Nephron progenitor cell (in vitro differentiated cells): ENCODE measurements around the gene SCAF8.
A peak's percentile ranks its signal among the peaks of the same experiment; 100 is the strongest.

Experiments used
- DNase-seq: peaks from one replicate; pipeline ENCODE4 v3.0.0; 2021
- H3K27ac Mint-ChIP-seq: 2 replicates; pipeline ENCODE4 v1.8.0; 2021; ENCODE audit warnings: mild to moderate bottlenecking, moderate library complexity, mixed read lengths
- H3K27me3 Mint-ChIP-seq: 2 replicates; pipeline ENCODE4 v1.8.0; 2021; ENCODE audit warnings: mild to moderate bottlenecking, low read depth, mixed read lengths; ENCODE audit not compliant: poor library complexity
- H3K36me3 Mint-ChIP-seq: 2 replicates; pipeline ENCODE4 v1.8.0; 2021; ENCODE audit warnings: low read depth, mixed read lengths
- H3K4me1 Mint-ChIP-seq: 2 replicates; pipeline ENCODE4 v1.8.0; 2021; ENCODE audit warnings: mixed read lengths
- H3K4me3 Mint-ChIP-seq: 2 replicates; pipeline ENCODE4 v1.8.0; 2021; ENCODE audit warnings: mild to moderate bottlenecking, moderate library complexity, mixed read lengths
- H3K9me3 Mint-ChIP-seq: 2 replicates; pipeline ENCODE4 v1.8.0; 2021; ENCODE audit warnings: mild to moderate bottlenecking, moderate library complexity, mixed read lengths
- TF ChIP-seq, protein P1 (sequence below): fragments of 200-600 bp; sonication (generic); IDR thresholded peaks from 2 replicates; pipeline ENCODE4 v1.5.0; 2021; ENCODE audit warnings: antibody characterized with exemption

The SCAF8 gene

DNA sequence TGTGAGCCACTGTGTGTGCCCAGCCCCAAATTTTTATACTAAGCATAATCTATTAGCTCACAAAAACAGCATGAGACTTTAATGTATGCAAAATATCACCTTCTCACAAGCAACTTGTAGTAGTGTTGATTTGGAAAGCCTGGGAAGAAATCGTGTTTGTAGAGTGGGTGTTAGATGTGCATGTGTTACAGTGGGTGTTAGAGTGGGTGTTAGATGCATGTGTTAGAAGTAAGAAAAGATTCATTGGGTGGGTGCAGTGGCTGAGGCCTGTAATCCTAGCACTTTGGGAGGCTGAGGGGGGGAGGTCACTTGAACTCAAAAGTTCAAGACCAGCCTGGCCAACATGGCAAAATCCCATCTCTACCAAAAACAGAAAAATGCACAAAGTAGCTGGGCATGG, 6.3 kb upstream of the SCAF8 start:
- peaks cover 3% of the 10 kb centered on the region for H3K27me3 Mint-ChIP-seq
- peaks cover 5% of the 10 kb centered on the region for H3K4me1 Mint-ChIP-seq
- H3K4me3 Mint-ChIP-seq, result no peak overlapping the region
- H3K9me3 Mint-ChIP-seq, result peaks cover 8% of the 10 kb centered on the region
- H3K27ac Mint-ChIP-seq, result no peak overlapping the region
- no peaks in the 10 kb centered on the region for H3K36me3 Mint-ChIP-seq
- no peak for DNase-seq
- TF ChIP-seq, protein P1, sequence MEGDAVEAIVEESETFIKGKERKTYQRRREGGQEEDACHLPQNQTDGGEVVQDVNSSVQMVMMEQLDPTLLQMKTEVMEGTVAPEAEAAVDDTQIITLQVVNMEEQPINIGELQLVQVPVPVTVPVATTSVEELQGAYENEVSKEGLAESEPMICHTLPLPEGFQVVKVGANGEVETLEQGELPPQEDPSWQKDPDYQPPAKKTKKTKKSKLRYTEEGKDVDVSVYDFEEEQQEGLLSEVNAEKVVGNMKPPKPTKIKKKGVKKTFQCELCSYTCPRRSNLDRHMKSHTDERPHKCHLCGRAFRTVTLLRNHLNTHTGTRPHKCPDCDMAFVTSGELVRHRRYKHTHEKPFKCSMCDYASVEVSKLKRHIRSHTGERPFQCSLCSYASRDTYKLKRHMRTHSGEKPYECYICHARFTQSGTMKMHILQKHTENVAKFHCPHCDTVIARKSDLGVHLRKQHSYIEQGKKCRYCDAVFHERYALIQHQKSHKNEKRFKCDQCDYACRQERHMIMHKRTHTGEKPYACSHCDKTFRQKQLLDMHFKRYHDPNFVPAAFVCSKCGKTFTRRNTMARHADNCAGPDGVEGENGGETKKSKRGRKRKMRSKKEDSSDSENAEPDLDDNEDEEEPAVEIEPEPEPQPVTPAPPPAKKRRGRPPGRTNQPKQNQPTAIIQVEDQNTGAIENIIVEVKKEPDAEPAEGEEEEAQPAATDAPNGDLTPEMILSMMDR, result no peak

DNA sequence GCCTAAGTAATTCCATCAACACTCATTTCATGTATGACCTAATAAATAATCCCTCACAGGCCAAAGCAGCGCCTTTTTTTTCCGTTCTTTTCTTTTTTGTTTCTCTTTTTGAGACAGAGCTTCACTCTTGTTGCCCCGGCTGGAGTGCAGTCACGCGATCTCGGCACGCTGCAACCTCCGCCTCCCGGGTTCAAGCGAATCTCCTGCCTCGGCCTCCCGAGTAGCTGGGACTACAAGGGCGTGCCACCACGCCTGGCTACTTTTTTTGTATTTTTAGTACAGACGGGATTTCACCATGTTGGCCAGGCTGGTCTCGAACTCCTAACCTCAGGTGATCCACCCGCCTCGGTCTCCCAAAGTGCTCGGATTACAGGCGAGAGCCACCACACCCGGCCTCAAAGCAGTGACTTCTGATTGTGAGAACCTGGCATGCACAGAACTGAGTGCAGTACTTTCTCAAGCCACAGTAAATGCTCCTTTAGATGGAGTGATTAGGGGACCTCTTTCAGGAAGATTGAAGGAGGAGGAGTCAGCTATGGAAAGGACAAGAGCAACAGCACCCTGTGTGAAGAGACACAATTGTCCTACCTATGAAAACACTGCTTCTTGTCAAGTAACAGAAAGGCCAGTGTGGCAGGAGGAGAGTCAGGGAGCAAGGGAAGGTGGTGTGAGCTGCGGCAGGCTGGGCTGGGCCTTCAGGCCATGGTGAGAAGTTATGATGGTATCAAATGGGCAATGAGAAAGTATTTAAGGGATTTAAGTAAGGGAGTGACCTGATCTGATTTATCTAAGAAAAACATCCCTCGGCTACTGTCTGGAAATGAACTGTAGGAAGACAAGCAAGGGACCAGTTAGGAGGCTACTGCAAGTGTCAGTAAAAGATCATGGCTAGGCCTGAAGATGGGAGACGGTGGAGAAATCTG, 1.7 kb upstream of the SCAF8 start:
- H3K27ac Mint-ChIP-seq, result peak overlapping the region; percentile 82
- peaks cover 3% of the 10 kb centered on the region for H3K27me3 Mint-ChIP-seq
- no peak for DNase-seq
- H3K9me3 Mint-ChIP-seq, result no peaks in the 10 kb centered on the region
- peaks cover 6% of the 10 kb centered on the region for H3K36me3 Mint-ChIP-seq
- H3K4me1 Mint-ChIP-seq, result peaks cover 34% of the 10 kb centered on the region
- TF ChIP-seq, protein P1, result no peak
- H3K4me3 Mint-ChIP-seq, result peak overlapping the region; percentile 90

DNA sequence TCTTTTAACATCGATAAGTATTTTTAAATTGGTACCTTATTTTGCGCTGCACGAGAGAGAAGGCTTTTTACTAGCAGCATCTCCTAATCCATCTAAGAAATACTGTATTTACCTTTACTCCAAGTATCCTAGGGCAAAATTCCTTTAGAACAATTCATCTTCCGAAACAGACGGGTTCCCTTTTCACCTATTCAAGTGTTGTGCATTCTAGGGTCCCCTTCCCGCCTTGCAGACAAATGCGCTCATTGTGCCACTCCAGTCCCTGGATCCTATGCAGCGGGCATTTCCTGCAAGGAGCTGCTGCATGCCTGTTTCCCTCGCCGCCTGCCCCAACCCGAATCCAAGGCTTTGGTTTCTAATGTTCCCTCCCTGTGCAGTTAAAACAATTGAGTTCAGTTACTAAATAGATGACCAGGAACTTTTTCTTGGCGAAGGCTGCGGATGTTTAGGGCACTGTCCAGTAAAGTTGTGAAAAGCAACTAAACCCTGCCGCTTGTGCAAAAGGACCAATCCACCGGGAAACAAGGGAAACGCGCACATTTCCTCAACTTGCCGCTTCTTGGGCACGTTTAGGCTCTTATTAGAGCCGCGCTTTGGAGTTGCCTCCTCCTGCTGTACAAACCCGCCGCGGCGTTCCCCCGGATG, 556 bp upstream of the SCAF8 start:
- TF ChIP-seq, protein P1, result no peak
- Mint-ChIP-seq H3K27ac (peak overlapping the region; percentile 96), H3K9me3 (no peaks in the 10 kb centered on the region), H3K36me3 (peaks cover 14% of the 10 kb centered on the region), H3K4me1 (peaks cover 42% of the 10 kb centered on the region), H3K27me3 (peaks cover 3% of the 10 kb centered on the region), H3K4me3 (peak overlapping the region; percentile 90)
- DNase-seq, result peak; percentile 39

DNA sequence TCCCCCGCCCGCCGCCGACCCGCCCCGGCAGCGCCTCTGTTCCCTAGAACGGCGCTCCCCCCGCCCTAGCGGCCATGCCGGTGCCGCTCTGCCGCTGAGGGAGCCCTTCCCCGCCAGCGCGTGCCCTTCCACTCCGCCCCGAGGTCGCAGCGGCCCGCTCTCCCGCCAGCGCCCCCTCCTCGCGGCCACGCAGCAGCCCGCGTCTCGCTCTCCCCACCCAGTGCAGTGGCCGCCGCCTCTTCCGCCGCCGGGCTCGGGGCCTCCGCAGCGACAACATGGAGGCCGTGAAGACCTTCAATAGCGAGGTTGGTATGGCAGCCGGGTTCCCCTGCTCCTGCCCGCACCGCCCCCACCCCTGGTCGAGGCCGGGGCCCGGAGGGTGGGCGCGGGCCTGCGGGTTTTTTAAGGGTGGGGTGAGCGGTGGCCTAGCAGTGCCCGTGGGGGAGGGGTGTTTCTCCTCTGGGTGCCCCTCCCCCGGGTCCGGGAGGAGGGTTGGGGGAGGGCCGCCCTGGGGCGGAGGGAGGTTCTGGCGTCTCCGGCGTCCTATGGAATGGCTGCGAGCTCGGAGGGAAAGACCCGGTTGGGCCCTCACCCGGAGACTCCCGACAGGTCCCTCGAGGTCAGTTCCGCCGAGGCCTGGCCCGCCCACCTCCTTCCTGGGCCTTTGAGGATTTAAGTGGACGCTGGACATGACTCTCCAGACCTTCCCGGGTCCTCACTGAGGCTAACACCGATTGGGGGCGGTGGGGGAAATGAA, 588 bp downstream of the SCAF8 start:
- H3K4me1 Mint-ChIP-seq, result peaks cover 54% of the 10 kb centered on the region
- peaks cover 3% of the 10 kb centered on the region for H3K27me3 Mint-ChIP-seq
- peak overlapping the region; percentile 93 for H3K27ac Mint-ChIP-seq
- no peaks in the 10 kb centered on the region for H3K9me3 Mint-ChIP-seq
- TF ChIP-seq, protein P1, result no peak
- peaks cover 14% of the 10 kb centered on the region for H3K36me3 Mint-ChIP-seq
- peak overlapping the region; percentile 90 for H3K4me3 Mint-ChIP-seq
- peak; percentile 89 for DNase-seq

DNA sequence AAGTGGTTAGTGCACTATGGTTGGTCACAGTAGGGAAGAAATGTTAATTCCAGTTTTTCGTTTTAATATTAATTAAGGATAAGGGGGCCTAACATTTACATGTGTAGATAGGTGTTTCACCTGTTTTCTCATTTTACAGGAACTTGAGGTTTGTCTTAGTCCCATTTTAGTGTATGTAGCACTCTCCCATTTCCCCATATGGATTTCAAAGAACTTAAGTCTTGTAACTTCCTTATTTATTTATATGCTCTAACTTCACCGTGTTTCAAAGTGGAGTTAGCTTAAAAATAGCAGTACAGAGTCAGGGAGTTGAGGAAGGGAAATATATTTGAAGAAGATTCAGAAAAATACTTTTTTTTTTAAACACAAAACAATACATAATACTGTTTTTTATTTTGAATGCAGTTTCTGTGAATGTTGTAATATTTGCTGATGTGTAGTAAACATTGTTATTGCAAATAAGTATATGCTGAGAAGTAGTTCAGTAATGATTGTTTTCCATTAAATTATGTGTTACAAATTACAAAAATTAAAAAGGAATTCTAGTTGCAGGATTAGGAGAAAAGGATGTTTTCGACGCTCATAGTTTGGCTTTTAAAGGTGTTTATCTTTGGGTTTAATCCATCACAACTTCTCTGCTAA, 3.5 kb downstream of the SCAF8 start:
- peak overlapping the region; percentile 55 for H3K4me3 Mint-ChIP-seq
- peaks cover 56% of the 10 kb centered on the region for H3K4me1 Mint-ChIP-seq
- no peaks in the 10 kb centered on the region for H3K27me3 Mint-ChIP-seq
- peak overlapping the region; percentile 82 for H3K27ac Mint-ChIP-seq
- TF ChIP-seq, protein P1, result no peak
- H3K9me3 Mint-ChIP-seq, result no peaks in the 10 kb centered on the region
- no peak for DNase-seq
- H3K36me3 Mint-ChIP-seq, result peaks cover 31% of the 10 kb centered on the region
